NCI-H446 (cell line): Measurements from ENCODE around the gene PTEN.
"Not testable (repeated sequence)": the region's sequence is repeated elsewhere in the genome, so short reads cannot be mapped to it uniquely, and the experiment has no call there.

Experiments used
- DNase-seq, 2 experiments: peaks; one replicate each; lab custom pipeline; 2025; lab: John Stamatoyannopoulos, UW

PTEN gene

DNA sequence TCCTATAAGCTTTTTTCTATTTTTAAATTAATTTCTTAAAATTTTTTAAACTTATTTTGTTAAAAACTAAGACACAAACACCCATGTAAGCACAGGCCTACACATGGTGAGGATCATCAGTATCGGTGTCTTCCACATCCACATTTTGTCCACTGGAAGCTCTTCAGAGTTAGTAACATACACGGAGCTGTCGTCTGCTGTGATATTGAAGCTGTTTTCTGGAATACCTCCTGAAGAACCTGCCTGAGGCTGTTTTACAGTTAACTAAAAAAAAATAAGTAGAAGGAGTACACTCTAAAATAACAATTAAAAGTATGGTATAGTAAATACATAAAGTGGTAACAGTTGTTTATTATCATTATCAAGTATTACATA, 17.8 kb upstream of the PTEN start:
- no peak for DNase-seq

DNA sequence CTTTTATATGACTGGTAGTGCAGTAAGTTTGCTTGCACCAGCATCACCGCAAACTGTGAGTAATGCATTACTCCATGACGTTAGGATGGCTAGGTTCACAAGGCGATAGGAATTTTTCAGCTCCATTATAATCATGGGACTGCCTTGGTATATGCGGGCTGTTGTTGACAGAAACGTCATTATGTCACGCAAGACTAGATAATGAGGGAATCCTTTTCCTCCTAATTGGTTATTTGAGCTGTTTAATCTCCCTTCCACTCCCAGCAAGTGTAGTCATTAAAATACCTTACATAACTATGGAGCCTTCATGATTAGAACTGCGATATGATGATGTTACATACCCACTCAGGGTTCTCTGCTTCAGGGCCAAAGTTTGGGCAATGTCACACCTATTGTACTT, 17.4 kb upstream of the PTEN start:
- no peak for DNase-seq

DNA sequence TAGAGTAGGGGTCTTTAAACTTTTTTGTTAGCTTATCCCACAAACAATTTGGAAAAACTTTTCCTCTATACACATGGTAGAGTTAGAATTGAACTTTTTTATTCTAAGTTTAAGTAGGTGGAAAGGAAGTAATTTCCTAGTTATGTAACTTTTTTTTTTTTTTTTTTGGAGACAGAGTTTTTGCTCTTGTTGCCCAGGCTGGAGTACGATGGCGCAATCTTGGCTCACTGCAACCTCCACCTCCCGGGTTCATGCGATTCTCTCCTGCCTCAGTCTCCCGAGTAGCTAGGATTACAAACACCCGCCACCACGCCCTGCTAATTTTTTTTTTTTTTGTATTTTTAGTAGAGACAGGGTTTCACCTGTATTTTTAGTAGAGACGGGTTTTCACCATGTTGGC, 16.7 kb upstream of the PTEN start:
- DNase-seq: not testable (repeated sequence)

DNA sequence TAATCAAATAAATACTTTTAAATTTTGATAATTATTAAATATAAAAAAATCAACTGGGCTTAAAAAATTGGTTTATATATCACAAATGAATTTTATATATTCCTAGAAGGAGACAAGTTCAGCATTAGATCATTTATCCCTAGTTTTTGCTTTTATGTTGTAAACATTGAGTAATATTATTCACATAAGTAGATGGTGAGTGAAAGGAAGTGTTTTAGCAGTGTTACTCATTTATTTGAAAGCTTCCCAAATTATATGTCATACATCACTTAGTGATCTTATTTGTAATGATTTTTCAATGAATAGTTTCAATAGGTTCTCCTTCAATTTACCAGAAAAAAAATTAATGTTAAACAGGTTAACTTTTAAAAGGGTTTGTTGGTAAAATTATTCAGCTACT, 15.9 kb upstream of the PTEN start:
- DNase-seq: no peak

DNA sequence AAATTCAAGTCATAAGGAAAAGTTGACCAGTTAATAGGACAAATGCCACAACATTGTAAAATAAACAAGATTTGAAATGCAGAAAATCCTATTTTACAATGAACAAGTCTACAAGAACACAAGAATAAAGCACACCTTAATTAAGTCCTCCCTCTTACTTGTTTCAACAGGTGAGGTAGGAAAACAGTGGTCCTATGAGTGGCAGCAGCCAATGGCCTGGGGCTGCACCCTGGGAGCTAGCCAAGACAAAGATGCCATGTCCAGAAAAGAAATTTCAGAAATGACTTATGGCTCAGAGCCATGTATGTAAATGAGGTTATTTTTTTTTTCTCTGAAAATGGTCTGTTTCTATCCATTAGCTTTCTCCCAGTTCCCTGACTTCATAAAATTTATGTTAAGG, 14.4 kb upstream of the PTEN start:
- DNase-seq: no peak

DNA sequence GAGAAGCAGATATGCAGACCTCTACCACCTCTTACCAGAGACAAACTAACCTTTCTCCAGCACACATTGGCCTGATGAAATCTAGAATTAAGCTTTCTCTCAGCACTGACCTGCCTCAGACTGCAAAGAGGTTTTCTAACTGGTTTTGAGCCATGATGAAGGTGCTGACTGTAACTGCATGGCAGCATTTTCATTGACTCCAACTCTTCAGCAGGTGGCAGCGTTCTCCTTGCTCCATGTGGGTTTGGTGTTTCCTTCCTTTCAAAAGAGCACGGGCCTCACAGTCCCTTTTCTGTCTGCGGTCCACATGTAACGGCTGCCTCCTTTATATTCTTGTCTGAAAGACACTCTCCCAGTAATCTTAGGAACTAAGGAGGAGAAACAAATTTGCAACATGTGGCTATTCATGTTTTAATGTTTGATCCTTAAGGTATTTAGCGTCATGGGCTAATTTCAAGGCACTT, 12.7 kb upstream of the PTEN start:
- DNase-seq: peak in 1 of 2 experiments; percentile 24

DNA sequence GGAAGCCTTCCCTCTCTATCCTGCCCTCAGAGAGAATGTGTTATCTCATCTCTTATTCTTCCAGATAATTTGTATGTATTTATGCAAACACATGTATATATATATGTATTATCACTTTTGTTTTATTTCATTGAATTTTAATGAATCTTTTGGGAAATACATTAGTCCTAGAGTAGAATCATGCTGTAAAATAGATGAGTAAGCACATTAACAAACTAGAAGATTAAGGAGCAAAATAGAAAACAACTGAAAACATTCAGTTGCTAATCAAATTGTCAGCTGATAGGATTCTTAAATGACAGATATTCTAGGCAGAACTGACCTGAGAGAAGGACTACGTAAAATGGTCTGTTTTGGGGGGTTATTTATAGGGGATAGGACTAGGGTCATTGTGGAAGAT, 11.3 kb upstream of the PTEN start:
- DNase-seq: no peak

DNA sequence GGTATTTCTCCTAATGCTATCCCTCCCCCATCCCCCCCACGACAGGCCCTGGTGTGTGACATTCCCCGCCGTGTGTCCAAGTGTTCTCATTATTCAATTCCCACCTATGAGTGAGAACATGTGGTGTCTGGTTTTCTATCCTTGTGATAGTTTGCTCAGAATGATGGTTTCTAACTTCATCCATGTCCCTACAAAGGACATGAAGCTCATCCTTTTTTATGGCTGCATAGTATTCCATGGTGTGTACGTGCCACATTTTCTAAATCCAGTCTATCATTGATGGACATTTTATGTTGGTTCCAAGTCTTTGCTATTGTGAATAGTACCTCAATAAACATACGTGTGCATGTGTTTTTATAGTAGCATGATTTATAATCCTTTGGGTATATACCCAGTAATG, 8.2 kb upstream of the PTEN start:
- not testable (repeated sequence) for DNase-seq

DNA sequence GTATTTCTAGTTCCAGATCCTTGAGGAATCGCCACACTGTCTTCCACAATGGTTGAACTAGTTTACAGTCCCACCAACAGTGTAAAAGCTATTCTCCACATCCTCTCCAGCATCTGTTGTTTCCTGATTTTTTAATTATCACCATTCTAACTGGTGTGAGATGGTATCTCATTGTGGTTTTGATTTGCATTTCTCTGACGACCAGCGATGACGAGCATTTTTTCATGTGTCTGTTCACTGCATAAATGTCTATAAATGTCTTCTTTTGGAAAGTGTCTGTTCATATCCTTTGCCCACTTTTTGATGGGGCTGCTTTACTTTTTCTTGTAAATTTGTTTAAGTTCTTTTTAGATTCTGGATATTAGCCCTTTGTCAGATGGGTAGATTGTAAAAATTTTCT, 7.8 kb upstream of the PTEN start:
- DNase-seq: not testable (repeated sequence)

DNA sequence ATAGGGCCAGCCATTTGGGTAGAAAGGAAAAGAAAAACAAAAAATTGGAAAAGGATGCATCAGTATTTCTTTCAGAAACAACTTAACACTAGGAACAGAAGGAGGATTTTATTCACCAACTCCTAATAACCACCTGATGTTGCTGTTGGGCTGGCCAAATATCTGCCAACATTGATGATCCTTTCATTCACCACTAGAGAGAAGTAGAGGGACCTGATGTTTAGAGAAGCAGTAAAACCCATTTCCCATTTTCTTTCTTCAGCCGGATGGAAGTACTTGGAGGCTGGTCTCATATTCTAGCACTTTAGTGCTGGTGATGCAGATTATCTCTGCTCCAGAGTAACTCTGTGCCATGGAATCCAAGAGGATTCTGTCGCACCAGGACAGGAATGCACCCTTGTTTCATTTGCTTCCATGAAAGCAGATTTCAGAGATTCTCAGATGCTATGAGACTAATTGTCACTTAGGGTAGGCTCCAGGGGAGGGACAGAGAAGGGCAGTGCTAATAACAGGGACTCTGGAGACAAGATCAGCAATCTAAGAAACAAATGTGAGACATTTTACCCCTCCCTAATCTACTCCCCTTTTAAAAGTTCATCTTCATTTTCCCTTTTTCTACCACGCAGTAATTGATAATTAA, 3.1 kb upstream of the PTEN start:
- peak in 1 of 2 experiments; percentile 49 for DNase-seq

DNA sequence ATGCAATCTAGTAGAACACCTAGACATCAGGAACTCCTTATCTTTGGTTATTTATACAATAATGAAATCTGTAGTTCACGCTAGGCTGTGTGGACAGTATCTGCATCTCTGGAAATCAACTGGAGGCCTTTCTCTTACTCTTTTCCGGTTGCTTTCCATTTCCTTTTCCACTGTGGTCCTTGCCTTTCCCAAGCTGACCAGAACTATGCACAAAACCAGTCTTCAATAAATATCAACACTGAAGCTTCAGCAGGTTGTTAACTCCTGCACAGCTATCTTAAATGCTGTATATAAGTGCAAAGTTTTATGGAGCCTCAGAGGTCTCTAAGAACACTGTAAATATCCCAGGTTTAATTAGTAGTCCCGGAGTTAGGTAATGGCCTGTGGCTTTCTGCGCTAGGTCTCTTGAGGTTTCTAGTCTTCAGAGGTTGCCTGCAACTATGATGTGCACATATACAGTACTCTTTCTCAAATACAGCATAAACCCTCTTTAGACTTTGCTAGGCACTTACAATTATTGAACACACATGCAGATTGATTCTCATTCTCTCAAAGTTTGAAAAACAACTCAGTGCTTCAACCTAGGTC, 2.5 kb upstream of the PTEN start:
- DNase-seq: no peak

DNA sequence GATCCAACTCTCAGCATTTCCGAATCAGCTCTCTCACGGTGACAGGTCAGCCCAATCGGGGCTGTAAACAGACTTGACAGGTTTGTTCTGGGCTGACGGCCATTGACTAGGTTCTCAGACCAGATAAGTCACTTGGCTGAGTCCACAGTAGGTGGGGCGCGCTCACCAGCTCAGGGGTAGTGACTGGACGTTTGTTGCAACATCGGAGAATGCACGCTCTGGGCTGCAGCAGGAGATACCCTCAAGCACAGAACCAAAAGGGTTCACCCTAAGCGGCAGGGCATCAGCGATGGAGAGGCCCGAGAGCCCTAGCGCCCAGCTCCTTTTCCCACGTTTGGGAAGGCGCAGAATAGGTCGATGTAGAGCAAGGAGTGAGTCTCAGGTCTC, 1.9 kb upstream of the PTEN start:
- no peak for DNase-seq

DNA sequence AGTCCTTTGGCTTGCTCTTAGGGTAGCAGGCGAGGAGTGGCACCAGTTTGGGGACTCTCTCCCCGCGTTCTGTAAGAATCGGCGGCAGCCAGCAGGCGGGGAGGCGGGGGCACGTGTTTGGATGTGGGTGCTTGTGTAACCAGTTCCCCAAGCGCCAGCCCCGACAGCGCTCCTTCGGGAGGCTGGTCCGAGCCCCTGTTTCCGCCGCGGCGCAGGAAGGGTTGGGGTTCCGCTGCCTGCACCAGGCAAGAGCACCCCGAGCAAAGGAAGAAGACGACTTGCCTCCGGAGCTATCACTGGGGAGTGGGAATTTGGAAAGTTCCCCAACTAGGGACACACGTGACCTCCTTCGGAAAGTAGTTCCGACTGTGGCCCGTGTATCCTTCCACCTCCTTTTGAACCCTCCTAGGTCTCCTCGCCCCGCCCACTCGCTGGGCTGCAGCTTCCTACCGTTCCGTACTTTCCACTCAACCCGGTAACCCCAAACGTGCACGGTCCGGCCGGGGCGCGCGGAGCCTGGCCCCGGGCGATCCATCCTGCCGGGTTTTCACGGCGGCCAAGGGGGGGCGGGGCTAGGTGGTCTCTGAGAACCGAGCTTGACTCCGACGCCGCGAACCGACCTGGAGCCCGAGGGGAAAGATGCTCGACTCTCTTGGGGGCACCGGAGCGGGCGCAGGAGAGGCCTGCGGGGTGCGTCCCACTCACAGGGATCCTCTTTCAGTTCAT, 1.3 kb upstream of the PTEN start:
- DNase-seq: no peak

DNA sequence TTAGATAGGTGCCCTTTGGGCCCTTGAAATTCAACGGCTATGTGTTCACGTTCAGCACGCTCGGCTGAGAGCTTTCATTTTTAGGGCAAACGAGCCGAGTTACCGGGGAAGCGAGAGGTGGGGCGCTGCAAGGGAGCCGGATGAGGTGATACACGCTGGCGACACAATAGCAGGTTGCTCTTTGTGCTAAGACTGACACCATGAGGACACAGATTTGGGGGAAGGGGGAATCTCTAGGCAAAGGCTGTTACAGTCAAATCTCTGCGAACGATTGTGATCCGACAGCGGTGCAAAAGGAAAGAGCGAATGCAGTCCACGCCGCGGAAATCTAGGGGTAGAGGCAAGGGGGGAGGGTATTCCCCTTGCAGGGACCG, 759 bp upstream of the PTEN start:
- no peak for DNase-seq

DNA sequence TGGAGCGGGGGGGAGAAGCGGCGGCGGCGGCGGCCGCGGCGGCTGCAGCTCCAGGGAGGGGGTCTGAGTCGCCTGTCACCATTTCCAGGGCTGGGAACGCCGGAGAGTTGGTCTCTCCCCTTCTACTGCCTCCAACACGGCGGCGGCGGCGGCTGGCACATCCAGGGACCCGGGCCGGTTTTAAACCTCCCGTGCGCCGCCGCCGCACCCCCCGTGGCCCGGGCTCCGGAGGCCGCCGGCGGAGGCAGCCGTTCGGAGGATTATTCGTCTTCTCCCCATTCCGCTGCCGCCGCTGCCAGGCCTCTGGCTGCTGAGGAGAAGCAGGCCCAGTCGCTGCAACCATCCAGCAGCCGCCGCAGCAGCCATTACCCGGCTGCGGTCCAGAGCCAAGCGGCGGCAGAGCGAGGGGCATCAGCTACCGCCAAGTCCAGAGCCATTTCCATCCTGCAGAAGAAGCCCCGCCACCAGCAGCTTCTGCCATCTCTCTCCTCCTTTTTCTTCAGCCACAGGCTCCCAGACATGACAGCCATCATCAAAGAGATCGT, 598 bp downstream of the PTEN start:
- DNase-seq: not testable (repeated sequence)

DNA sequence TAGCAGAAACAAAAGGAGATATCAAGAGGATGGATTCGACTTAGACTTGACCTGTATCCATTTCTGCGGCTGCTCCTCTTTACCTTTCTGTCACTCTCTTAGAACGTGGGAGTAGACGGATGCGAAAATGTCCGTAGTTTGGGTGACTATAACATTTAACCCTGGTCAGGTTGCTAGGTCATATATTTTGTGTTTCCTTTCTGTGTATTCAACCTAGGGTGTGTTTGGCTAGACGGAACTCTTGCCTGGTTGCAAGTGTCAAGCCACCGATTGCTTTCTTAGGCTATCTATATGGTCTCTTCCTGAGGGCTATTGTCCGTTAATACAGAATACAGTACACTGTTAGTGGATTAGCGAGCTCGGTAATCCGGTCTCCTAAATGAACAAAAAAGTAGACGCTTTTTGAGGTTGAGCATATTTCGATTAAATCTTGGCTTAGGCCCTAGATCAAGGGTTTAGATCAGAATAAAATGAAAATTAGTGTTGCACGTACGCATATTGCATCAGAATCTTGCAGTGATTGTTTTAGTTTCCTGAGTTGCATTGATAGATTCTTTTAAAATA, 1.2 kb downstream of the PTEN start:
- DNase-seq: no peak

DNA sequence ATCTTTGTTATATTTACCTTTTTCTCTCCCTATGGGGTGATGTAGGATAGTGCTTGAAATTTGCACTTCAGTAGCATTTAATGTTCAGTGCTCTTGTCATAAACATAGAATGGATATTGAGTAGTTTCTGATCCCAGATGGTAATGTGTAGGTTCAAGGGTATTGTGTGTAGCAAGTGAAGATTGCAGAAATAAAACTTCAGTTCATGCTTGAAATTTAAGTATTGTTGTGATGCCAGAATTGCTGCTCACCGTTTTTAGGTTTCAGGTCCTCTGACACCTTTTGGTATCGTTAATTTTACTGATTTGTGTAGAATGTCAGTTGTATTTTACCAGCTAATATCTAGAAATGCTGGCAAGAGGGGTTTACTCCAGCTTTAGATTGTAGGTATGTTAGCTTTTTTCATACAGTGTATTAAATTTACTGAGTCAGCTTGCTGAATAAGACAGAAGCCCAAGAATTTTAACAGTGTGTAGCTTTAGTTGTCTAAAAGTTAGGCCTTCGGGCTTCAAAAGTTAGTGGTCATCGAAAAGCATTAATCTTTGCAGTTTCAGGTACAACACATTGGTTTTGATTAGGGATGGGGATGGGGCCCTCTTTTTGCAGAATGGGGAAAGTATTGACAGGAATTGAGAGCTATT, 1.9 kb downstream of the PTEN start:
- DNase-seq: no peak

DNA sequence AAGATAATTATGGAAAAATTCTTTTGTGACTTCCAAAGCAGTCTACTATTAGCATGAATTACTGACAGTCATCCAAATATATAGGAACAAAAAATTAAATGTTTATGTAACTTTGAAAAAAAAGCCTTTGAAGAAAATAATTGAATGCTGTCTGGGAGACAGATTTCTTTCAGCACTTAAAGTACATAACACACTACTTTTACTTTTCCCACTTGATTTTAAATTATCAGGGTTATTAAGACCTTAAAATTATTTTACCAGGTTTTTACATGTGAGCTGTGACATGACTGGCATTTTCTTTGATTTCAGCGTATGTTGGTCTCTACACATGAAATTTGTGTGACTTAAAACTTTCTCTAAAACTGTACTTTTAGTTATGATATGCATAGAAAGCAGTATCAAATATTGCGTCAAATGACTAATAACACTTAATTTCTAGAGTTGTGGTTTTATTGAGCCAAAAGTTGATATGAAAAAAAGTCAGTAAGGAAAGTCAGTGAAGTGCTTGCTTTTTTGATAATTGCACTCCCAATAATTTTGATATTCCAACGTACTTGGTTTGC, 3.1 kb downstream of the PTEN start:
- no peak for DNase-seq

DNA sequence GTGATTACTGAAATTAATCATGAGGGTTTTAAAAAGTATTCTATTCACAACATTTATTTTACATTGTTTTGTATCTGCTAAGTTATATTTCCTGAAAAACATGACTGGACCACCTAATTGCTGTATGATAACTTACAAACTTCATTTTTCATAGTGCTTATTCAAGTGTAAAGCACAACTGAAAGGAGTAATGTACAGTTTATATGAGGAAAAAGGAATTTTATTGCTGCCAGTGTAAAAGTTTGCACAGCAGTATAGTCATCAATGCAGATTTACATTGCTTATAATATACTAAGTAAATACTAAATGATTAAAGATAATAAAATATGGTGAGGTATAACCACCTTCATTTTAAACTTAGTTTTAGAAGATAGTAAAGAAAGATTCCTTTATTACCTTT, 4.0 kb downstream of the PTEN start:
- DNase-seq: no peak

DNA sequence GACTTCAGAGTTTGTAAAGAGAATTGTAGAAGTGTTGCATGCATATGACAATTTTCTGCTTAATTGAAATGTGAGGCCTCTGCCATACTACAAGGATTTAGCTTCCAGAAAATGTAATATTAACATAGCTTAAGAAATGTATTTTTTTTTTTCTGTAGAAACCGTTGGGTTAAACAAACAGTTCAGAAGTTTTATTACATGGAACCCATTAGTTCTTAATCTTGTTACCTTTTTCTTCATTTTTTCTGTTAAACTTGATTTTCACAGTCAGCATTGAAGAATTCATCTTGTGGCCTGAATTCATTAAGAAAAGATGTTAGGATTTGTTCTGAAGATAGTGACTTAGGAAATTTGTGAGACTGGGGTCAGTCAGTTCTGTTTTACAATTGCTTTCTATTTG, 4.9 kb downstream of the PTEN start:
- no peak for DNase-seq

DNA sequence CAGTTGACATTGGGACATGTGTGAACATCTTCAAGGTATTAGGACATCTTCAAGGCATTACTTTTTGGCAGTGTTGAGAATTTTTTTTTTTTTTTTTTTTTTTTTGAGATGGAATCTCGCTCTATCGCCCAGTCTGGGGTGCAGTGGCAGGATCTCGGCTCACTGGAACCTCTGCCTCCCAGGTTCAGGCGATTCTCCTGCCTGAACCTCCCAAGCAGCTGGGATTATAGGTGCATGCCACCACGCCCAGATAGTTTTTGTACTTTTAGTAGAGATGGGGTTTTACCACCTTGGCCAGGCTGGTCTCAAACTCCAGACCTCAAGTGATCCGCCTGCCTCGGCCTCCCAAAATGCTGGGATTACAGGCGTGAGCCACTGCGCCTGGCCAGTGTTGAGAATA, 5.7 kb downstream of the PTEN start:
- DNase-seq: not testable (repeated sequence)
